Testis (tissue), 3 donors: ENCODE measurements around the gene UBL4A. TPM values are rescaled to one million over a fixed set of nuclear protein-coding genes. Genes with fewer than 3 reads are reported as not detected.
A peak's percentile ranks its signal among the peaks of the same experiment; 100 is the strongest.

Experiments used
- DNase-seq: peaks from one replicate; pipeline ENCODE4 v3.0.0-alpha.2; 2019
- H3K27ac ChIP-seq, 2 donors: fragments of 200-600 bp; sonication (generic); one replicate each; pipeline ENCODE4 v1.5.1; 2019
- H3K27me3 ChIP-seq: fragments of 200-600 bp; sonication (generic); one replicate; pipeline ENCODE4 v1.5.1; 2019
- H3K36me3 ChIP-seq: fragments of 200-600 bp; sonication (generic); one replicate; pipeline ENCODE4 v1.5.1; 2017; ENCODE audit warnings: low read depth; ENCODE audit errors: missing control alignments
- H3K4me1 ChIP-seq: fragments of 200-600 bp; sonication (generic); one replicate; pipeline ENCODE4 v1.5.1; 2019
- H3K4me3 ChIP-seq, 2 donors: fragments of 200-600 bp; sonication (generic); one replicate each; pipeline ENCODE4 v1.5.1; 2017 to 2019
- H3K9me3 ChIP-seq: fragments of 200-600 bp; sonication (generic); one replicate; pipeline ENCODE4 v1.5.1; 2017
- POLR2A ChIP-seq: fragments of 450-650 bp; IDR thresholded peaks from one replicate; pipeline ENCODE4 v1.6.1; 2017; ENCODE audit warnings: antibody characterized with exemption, mild to moderate bottlenecking, moderate library complexity
- WGBS, 2 donors: methylation state at CpG; one replicate each; pipeline ENCODE4 v1.1.5; 2018; 5-methylcytosine and 5-hydroxymethylcytosine counted together
- intact Hi-C: fragments of 100-400 bp; cut with DNase I; formaldehyde crosslinking; loops from one replicate; pipeline ENCODE4 v1.15.1; 2023; ENCODE audit warnings: low total_unique reads
- polyA plus RNA-seq: library from polyadenylated mRNA; stranded (reverse); fragments of 350-450 nt; fragmentation: Illumina TruSeq; extraction: RNeasy Lipid Tissue Mini Kit (QIAGEN cat#74804); gene quantifications from one replicate; pipeline ENCODE4 v1.2.3, GENCODE V29; 2014; ENCODE audit warnings: low read depth, low replicate concordance; ENCODE audit not compliant: insufficient read depth
- total RNA-seq, 2 donors: library from RNA; depleted of rRNA; stranded (reverse); fragments of >200 nt; gene quantifications; one replicate each; pipeline ENCODE4 v1.2.3, GENCODE V29; 2016
- TF ChIP-seq, protein P1 (sequence below), 3 experiments: fragments of 450-650 bp in 2 of 3; fragments of 200-600 bp in 1 of 3; sonication (generic) in 1 of 3; IDR thresholded peaks; one replicate each; pipeline ENCODE4 v1.5.1; 2016 to 2019; ENCODE audit warnings: antibody characterized with exemption in 3 of 3, mild to moderate bottlenecking in 2 of 3, moderate library complexity in 1 of 3

Gene UBL4A
- total and polyA plus RNA-seq, 3 donors from 2014 or later: 13.3 to 18.9 (median 16.8) TPM

DNA sequence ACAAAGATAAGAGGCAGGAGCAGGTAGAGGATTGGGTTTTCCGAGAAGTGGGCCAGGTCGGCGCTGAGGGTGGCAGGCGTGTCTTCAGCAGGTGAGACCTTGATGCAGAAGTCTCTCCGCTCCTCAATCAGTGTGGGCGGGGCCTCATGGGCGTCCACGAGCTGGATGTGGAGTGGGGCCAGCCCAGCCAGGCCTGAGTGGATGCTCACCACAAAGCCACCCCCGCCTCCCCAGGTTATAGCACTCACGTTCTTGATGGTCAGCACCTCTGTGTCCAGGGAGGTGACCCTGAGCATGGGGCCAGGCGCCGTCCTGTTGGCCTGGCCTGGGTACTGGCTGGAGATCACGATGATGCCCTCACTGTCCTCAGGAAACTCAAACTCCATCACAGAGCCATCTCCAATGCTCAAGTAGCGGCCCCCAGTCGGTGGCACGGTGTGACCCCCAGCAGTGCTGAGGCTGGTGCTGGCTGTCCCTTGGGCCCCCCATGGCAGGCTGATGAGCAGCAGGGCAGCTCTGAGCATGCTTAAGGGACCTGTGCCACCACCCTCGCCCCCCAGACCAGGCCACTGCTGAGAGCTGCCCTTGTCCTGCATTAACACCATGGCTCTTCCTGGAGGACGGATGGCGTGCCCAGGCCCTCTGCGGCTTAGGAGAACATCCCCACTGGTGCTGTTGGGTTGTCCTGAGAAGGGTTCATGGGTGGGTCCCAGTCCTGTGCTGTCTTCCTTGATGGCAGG lies 2.1 kb upstream of the UBL4A start:
- no peak overlapping the region for H3K27ac ChIP-seq
- no peaks in the 10 kb centered on the region for H3K36me3 ChIP-seq
- H3K4me1 ChIP-seq: peaks cover 7% of the 10 kb centered on the region
- H3K9me3 ChIP-seq: no peaks in the 10 kb centered on the region
- no peaks in the 10 kb centered on the region for H3K27me3 ChIP-seq
- no peak for DNase-seq
- 95 to 100% methylated on average over 1 to 8 of the region's 20 CpGs for WGBS, 2 donors
- H3K4me3 ChIP-seq: no peak overlapping the region
- no peak for TF ChIP-seq POLR2A
- TF ChIP-seq, protein P1, sequence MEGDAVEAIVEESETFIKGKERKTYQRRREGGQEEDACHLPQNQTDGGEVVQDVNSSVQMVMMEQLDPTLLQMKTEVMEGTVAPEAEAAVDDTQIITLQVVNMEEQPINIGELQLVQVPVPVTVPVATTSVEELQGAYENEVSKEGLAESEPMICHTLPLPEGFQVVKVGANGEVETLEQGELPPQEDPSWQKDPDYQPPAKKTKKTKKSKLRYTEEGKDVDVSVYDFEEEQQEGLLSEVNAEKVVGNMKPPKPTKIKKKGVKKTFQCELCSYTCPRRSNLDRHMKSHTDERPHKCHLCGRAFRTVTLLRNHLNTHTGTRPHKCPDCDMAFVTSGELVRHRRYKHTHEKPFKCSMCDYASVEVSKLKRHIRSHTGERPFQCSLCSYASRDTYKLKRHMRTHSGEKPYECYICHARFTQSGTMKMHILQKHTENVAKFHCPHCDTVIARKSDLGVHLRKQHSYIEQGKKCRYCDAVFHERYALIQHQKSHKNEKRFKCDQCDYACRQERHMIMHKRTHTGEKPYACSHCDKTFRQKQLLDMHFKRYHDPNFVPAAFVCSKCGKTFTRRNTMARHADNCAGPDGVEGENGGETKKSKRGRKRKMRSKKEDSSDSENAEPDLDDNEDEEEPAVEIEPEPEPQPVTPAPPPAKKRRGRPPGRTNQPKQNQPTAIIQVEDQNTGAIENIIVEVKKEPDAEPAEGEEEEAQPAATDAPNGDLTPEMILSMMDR (IDR thresholded peaks at IDR 0.05): no peak
- intact Hi-C loops: no loop called here

DNA sequence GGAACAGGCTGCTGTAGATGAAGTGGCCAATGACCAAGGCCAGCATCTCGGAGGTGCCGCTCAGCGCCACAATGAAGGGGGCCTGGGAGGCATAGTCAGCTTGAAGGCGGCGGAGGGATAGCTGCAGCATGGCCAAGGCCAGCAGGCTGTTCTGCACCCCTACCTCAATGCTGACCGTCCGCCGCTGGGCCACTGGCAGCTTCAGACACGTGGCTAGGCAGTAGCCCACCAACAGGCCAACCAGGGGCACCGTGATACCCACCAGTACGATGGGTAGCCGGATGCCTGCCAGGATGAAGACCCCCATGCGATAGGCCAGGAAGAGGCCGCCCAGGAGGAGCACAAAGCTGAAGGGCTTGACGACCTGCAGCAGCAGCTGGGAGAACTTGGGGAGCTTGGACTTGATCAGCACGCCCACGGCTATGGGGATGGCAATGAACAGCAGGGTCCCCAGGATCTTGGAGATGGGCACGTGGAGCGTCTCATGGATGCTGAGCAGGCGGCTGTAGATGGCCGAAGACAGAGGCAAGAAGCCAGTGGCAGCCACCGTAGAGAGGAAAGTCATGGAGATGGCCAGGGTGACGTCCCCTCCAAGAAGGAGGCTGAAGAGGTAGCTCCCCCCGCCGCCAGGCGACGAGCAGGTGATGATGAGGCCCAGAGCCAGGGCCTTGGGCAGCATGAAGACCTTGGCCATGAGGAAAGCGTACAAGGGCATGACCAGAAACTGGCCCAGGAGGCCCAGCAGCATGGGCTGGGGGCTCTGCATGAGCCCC lies 1.3 kb upstream of the UBL4A start:
- H3K36me3 ChIP-seq: no peaks in the 10 kb centered on the region
- intact Hi-C loops: no loop called here
- no peak for TF ChIP-seq POLR2A
- TF ChIP-seq, protein P1 (IDR thresholded peaks at IDR 0.05): no peak

DNA sequence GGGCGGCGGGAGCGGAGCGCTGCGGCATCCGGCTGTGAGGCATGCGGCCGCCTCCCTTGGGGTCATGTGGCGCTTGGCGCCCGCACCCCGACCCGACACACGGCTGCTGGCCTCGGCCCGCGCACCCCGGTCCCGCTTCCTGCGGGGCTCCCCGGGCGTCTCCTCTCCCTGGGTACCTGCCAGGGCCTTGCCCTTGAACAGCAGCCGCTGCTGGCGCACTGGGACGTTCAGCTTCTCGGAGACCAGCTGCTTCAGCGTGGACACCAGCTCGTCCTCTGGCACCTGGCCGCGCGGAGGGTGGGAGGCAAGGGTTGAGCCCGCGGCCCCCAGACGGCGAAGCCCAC lies 391 bp downstream of the UBL4A start:
- Histone ChIP-seq H3K9me3 (no peaks in the 10 kb centered on the region), H3K27ac (peak overlapping the region in 1 of 2 donors; percentile 72), H3K4me1 (peaks cover 7% of the 10 kb centered on the region), H3K36me3 (no peaks in the 10 kb centered on the region), H3K27me3 (no peaks in the 10 kb centered on the region), H3K4me3 (peak overlapping the region; percentile 44 to 53)
- peak; percentile 60 for DNase-seq
- no peak for TF ChIP-seq POLR2A
- TF ChIP-seq, protein P1 (IDR thresholded peaks at IDR 0.05): no peak
- intact Hi-C loops: no loop called here
- WGBS, 2 donors: 1% methylated on average over 23 of the region's 35 CpGs; no CpG with 5 or more reads in 1 of the 2 donors

More for the DNA sequence above, 1.3 kb upstream of the UBL4A start:
- 86 to 96% methylated on average over 10 to 25 of the region's 28 CpGs for WGBS, 2 donors
- Histone ChIP-seq H3K9me3 (no peaks in the 10 kb centered on the region), H3K4me1 (peaks cover 7% of the 10 kb centered on the region), H3K4me3 (no peak overlapping the region), H3K27ac (no peak overlapping the region), H3K27me3 (no peaks in the 10 kb centered on the region)
- DNase-seq: no peak

DNA sequence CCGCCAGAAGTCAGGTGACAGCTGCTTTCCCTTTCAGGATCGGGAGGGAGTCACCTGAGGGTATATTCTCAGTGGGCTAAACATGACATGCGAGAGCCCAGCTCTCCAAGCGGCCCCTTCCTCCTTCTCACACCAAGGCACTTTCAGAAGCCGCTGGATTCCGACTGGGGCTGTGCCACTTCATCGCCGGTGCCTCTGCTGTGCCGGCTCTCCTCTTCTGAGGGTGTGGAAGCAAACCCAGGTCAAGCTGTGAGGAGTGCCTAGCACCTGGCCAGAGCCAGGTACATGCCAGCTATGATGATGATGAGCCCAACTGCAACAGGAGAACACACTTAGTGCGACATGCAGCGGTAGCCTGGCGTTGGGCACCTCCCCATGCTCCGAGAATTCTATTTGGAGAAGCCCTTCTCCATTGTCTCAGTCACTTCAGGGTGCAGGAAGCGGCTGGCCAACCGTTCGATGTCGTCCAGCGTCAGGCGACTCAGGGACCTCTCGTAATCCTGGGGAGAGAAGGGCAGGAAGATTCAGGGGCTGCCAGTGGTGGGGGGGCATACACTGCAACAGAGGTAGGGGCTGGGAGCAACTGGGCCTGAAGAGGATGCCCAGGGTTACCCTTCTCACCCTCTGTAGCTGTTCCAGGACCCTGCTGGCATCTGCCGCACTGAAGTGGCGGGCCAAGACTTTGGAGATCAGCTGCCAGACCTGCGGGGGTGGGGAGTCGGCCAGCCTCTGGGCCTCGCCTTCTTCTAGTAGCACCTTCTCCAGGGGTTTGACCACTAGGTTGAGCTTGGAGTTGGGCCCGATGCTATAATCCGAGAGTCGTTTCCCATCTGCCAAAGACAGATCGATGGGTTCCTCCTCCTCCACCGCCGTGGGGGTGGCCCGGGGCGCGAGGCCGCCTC lies 1.0 kb downstream of the UBL4A start:
- no peak for DNase-seq
- no peaks in the 10 kb centered on the region for H3K36me3 ChIP-seq
- no peaks in the 10 kb centered on the region for H3K27me3 ChIP-seq
- peaks cover 7% of the 10 kb centered on the region for H3K4me1 ChIP-seq
- intact Hi-C loops: no loop called here
- H3K9me3 ChIP-seq: no peaks in the 10 kb centered on the region
- 55% methylated on average over 26 of the region's 35 CpGs; no CpG with 5 or more reads in 1 of the 2 donors for WGBS, 2 donors
- TF ChIP-seq, protein P1 (IDR thresholded peaks at IDR 0.05): no peak
- TF ChIP-seq POLR2A: no peak
- peak overlapping the region in 1 of 2 donors; percentile 72 for H3K27ac ChIP-seq
- peak overlapping the region; percentile 44 to 53 for H3K4me3 ChIP-seq
